Body of pancreas (tissue), 4 donors: ENCODE measurements around the gene CYP27A1. TPM values are rescaled to one million over a fixed set of nuclear protein-coding genes. Genes with fewer than 3 reads are reported as not detected.

Experiments
- ATAC-seq: fragments of 150-250 bp; one replicate; pipeline ENCODE4 v1.9.1; 2016
- DNase-seq, 4 donors: peaks; one replicate each; pipeline ENCODE4 v3.0.0-alpha.2; 2019
- H3K27ac ChIP-seq, 4 donors: fragments of 200-600 bp; sonication (generic); 1 replicate in 3 of 4; 2 replicates in 1 of 4; pipeline versions ENCODE4 v1.5.1 to v1.6.1; 2016 to 2019; ENCODE audit warnings: mild to moderate bottlenecking in 1 of 4, mixed read lengths in 1 of 4, moderate library complexity in 1 of 4
- H3K27me3 ChIP-seq, 2 donors: fragments of 200-600 bp; sonication (generic); one replicate each; pipeline ENCODE4 v1.6.0; 2016; ENCODE audit warnings: mild to moderate bottlenecking in 1 of 2
- H3K36me3 ChIP-seq, 2 donors: fragments of 200-600 bp; sonication (generic); replicated peaks in 1 of 2; 2 replicates each; pipeline ENCODE4 v1.5.1; 2016; ENCODE audit warnings: low read depth in 2 of 2; ENCODE audit not compliant: insufficient read depth in 1 of 2
- H3K4me1 ChIP-seq: fragments of 200-600 bp; sonication (generic); one replicate; pipeline ENCODE4 v1.6.0; 2016
- H3K4me3 ChIP-seq, 2 donors: fragments of 200-600 bp; sonication (generic); 1 replicate in 1 of 2; 2 replicates in 1 of 2; pipeline ENCODE4 v1.5.1; 2016 to 2019
- H3K9me3 ChIP-seq, 3 donors: fragments of 200-600 bp; sonication (generic); 1 replicate in 2 of 3; 2 replicates in 1 of 3; pipeline ENCODE4 v1.5.1; 2016
- POLR2A ChIP-seq, 3 donors: fragments of 450-650 bp; IDR thresholded peaks; one replicate each; pipeline ENCODE4 v1.6.1; 2016; ENCODE audit warnings: antibody characterized with exemption in 3 of 3, mild to moderate bottlenecking in 2 of 3
- WGBS, 2 donors: methylation state at CpG; one replicate each; pipeline ENCODE4 v1.1.5; 2017; 5-methylcytosine and 5-hydroxymethylcytosine counted together
- intact Hi-C: fragments of 100-400 bp; cut with DNase I; formaldehyde crosslinking; loops from one replicate; pipeline ENCODE4 v1.15.1; 2023
- total RNA-seq, 2 donors: library from RNA; depleted of rRNA; stranded (reverse); fragments of >200 nt; gene quantifications; one replicate each; pipeline ENCODE4 v1.1.0, GENCODE V29; 2016
- TF ChIP-seq, protein P1 (sequence below), 7 experiments: fragments of 450-650 bp in 4 of 7; fragments of 200-600 bp in 3 of 7; sonication (generic) in 3 of 7; IDR thresholded peaks; one replicate each; pipeline ENCODE4 v1.5.1; 2016 to 2019; ENCODE audit warnings: antibody characterized with exemption in 7 of 7

The CYP27A1 gene
- total RNA-seq, 2 donors from 2014 or later, result 9.3 to 9.9 TPM

DNA sequence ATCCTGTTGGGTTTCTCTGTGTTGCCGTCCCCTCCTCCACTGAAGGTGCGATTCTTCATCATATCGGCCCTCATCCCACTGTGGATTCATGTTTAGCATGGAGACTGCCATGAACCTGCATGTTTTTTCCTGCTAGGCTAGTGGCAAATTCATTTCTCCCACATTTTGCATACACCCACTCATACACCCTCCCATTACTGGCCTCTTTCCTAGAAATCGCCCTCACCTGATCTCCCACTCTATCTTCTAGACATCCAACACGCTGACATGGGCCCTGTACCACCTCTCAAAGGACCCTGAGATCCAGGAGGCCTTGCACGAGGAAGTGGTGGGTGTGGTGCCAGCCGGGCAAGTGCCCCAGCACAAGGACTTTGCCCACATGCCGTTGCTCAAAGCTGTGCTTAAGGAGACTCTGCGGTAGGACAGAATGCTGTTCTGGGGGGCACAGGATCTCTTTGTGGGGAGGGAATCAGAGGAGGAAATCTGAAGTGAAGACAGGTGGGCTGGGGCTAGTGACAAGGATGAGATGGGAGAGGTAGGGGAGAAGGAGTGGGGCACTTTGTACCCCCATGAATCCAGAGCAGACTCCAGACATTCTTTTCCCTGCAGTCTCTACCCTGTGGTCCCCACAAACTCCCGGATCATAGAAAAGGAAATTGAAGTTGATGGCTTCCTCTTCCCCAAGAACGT lies 32.0 kb downstream of the CYP27A1 start:
- TF ChIP-seq, protein P1, sequence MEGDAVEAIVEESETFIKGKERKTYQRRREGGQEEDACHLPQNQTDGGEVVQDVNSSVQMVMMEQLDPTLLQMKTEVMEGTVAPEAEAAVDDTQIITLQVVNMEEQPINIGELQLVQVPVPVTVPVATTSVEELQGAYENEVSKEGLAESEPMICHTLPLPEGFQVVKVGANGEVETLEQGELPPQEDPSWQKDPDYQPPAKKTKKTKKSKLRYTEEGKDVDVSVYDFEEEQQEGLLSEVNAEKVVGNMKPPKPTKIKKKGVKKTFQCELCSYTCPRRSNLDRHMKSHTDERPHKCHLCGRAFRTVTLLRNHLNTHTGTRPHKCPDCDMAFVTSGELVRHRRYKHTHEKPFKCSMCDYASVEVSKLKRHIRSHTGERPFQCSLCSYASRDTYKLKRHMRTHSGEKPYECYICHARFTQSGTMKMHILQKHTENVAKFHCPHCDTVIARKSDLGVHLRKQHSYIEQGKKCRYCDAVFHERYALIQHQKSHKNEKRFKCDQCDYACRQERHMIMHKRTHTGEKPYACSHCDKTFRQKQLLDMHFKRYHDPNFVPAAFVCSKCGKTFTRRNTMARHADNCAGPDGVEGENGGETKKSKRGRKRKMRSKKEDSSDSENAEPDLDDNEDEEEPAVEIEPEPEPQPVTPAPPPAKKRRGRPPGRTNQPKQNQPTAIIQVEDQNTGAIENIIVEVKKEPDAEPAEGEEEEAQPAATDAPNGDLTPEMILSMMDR (IDR thresholded peaks at IDR 0.05), result no peak
- TF ChIP-seq POLR2A (IDR thresholded peaks at IDR 0.05), result no peak
- H3K36me3 ChIP-seq, result no peaks in the 10 kb centered on the region
- H3K27ac ChIP-seq, result no peak overlapping the region
- H3K27me3 ChIP-seq, result no peaks in the 10 kb centered on the region
- intact Hi-C loops, result no loop called here
- H3K4me3 ChIP-seq, result no peak overlapping the region
- 68 to 80% methylated on average over 11 of the region's 11 CpGs for WGBS, 2 donors
- H3K9me3 ChIP-seq, result no peaks in the 10 kb centered on the region
- no peak for ATAC-seq
- no peak for DNase-seq
- no peaks in the 10 kb centered on the region for H3K4me1 ChIP-seq

DNA sequence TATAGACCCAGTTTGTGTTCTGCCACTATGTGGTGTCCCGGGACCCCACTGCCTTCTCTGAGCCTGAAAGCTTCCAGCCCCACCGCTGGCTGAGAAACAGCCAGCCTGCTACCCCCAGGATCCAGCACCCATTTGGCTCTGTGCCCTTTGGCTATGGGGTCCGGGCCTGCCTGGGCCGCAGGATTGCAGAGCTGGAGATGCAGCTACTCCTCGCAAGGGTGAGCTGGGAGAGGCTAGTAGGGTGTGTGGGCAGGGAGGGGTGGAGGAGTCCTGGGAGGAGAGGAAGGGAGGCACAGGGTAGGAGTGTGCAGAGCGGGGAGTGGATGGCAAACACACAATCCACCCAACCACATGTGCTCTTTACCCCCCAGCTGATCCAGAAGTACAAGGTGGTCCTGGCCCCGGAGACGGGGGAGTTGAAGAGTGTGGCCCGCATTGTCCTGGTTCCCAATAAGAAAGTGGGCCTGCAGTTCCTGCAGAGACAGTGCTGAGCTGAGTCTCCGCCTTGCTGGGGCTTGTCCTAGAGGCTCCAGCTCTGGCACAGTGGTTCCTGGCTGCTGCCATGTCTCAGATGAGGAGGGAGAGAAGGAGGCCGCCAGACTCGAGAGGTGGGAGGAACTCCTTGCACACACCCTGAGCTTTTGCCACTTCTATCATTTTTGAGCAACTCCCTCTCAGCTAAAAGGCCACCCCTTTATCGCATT lies 32.7 kb downstream of the CYP27A1 start:
- Histone ChIP-seq H3K27me3 (no peaks in the 10 kb centered on the region), H3K36me3 (no peaks in the 10 kb centered on the region), H3K9me3 (no peaks in the 10 kb centered on the region), H3K4me1 (no peaks in the 10 kb centered on the region), H3K27ac (no peak overlapping the region), H3K4me3 (no peak overlapping the region)
- intact Hi-C loops, result no loop called here
- no peak for TF ChIP-seq POLR2A (IDR thresholded peaks at IDR 0.05)
- TF ChIP-seq, protein P1 (IDR thresholded peaks at IDR 0.05), result no peak
- DNase-seq (no peak), ATAC-seq (no peak)
- 86 to 94% methylated on average over 13 of the region's 13 CpGs for WGBS, 2 donors

DNA sequence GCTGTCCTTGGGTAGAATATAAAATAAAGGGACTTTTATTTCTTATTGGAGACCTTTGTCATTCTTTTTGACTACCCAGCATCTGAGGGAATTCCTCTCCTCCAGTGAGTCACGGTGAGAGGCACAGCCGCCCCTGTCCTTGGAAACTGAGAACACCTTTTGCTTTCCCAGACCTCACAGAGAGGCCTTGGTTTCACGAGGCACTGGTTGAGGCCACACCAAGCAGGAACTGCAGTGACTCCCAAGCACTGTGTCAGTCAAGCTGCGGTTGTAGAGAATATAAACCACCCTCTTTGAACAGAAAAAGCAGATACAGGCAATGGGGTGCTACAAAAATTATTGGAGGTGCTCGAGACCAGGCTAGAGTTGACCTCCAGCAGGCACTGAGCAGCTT lies 33.3 kb downstream of the CYP27A1 start:
- H3K4me3 ChIP-seq, result no peak overlapping the region
- no peak for ATAC-seq
- no peak for DNase-seq
- H3K4me1 ChIP-seq, result no peaks in the 10 kb centered on the region
- no peak for TF ChIP-seq POLR2A (IDR thresholded peaks at IDR 0.05)
- TF ChIP-seq, protein P1 (IDR thresholded peaks at IDR 0.05), result no peak
- 53 to 61% methylated on average over 5 of the region's 5 CpGs for WGBS, 2 donors
- no peaks in the 10 kb centered on the region for H3K9me3 ChIP-seq
- no peaks in the 10 kb centered on the region for H3K27me3 ChIP-seq
- no peaks in the 10 kb centered on the region for H3K36me3 ChIP-seq
- intact Hi-C loops, result no loop called here
- H3K27ac ChIP-seq, result no peak overlapping the region

DNA sequence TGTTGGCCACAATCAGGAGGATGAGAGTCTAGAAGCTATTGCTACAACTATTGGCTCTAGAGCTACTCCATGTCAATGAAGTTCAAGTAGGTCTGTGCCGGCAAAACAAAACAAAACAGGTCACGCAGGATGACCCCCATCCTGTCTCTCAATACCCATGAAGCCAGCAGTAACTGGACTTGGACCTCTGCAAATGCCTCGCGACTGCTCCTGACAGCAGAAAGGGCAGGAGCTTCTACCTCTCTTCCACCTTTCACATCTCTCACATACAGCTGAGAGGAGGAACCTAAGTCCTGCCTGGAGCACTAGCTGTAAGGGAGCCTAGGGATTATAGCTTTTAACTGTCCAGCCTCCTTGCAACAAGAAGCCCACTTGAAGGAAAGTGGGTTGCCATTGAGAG lies 33.7 kb downstream of the CYP27A1 start:
- Histone ChIP-seq H3K4me3 (no peak overlapping the region), H3K27me3 (no peaks in the 10 kb centered on the region), H3K4me1 (no peaks in the 10 kb centered on the region), H3K27ac (no peak overlapping the region), H3K9me3 (no peaks in the 10 kb centered on the region), H3K36me3 (no peaks in the 10 kb centered on the region)
- ATAC-seq (no peak), DNase-seq (no peak)
- TF ChIP-seq POLR2A (IDR thresholded peaks at IDR 0.05), result no peak
- TF ChIP-seq, protein P1 (IDR thresholded peaks at IDR 0.05), result no peak
- intact Hi-C loops, result no loop called here
- 89 to 93% methylated on average over 4 of the region's 4 CpGs for WGBS, 2 donors
